ENCODE results near the gene KRT78.

Gene KRT78

DNA sequence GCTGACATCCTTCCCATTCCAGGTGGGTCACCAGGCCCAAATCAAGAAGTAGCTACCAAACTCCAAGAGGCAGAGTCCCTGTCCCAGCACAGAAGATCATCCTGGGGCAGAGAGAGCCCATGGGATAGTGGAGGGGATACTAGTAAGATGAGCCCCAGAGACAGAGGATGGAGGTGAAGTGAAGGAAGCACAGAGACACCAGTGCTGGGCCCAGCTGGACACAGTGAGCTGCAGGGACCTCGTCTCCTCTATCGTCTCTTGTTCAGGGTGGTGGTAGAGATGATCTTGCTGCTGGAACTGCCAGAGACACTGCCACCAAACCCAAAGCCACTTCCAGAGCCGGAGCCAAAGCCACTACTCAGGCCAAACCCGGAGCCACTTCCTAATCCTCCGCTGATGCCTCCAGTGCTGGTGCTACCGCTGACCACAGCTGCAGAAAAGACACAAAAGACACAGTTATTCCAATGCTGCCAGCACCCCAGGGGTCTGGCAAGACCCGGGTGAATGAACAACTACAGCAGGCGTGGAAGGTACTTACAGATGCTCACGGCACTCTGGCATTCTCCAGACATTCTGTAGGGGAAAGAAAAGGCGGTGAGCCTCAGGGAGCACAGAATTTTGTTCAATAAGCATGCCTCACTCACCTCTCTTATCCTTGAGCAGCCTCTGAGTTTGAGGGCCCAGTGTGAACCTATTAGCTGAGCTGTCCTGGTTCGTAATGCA lies 41.8 kb downstream of the KRT78 start:
- peaks cover 27% of the 10 kb centered on the region for H3K27me3 Mint-ChIP-seq
- H3K4me3 Mint-ChIP-seq = no peak overlapping the region
- ATAC-seq = no peak
- H3K27ac Mint-ChIP-seq = no peak overlapping the region
- no peaks in the 10 kb centered on the region for H3K36me3 Mint-ChIP-seq
- no peaks in the 10 kb centered on the region for H3K4me1 Mint-ChIP-seq
- no peaks in the 10 kb centered on the region for H3K9me3 Mint-ChIP-seq

DNA sequence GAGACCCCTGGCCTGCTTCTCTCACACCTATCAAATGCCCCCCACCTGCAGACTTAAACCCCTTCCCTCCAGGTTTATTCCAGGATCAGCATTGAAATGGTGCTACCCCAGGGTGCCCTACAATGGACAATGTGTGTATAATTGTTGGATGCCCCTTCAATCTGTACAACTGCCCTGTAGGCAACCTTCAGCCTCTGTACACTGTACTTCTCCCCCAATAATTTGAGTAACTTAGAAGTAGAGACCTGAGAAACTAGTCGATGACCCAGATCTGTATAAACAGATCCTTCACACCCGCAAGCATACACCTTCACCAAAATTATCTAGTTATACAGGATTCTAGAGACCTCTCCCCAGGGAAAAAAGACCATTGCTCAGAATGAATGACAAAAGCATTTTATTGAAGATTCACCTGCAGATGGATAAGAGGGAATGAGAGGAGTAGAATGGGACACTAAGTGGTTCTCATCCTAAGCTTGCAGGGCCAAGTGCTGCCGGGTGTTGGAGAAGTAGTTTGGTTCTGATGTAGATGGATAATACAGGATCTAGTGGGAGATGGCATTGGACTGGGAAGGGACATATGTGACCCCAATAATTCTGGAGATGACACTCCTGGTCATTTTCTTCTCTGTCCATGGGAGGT lies 42.5 kb downstream of the KRT78 start:
- Mint-ChIP-seq H3K27me3 (peaks cover 27% of the 10 kb centered on the region), H3K4me3 (no peak overlapping the region), H3K4me1 (no peaks in the 10 kb centered on the region), H3K9me3 (no peaks in the 10 kb centered on the region), H3K36me3 (no peaks in the 10 kb centered on the region), H3K27ac (no peak overlapping the region)
- no peak for ATAC-seq

DNA sequence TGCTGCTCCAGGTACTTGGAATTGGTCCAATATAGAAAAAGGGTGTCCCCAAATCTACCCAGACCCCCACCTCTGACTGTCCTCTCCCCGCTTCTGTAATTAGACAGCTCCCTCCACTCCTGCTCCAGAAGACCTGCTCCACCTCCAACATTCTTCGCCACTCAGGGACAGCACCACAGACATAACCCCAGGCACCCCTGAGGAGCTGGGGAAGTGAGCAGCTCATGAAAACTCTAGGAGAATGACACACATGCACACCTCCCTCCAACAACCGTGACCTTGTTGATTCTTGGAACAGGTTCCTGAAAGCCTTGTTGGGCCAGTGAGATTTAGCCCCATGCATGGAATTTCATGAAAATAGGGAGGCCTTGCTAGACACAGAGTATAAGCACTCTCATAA lies 43.1 kb downstream of the KRT78 start:
- no peak for ATAC-seq
- Mint-ChIP-seq H3K9me3 (no peaks in the 10 kb centered on the region), H3K4me1 (no peaks in the 10 kb centered on the region), H3K27me3 (peaks cover 27% of the 10 kb centered on the region), H3K4me3 (no peak overlapping the region), H3K36me3 (no peaks in the 10 kb centered on the region), H3K27ac (no peak overlapping the region)

DNA sequence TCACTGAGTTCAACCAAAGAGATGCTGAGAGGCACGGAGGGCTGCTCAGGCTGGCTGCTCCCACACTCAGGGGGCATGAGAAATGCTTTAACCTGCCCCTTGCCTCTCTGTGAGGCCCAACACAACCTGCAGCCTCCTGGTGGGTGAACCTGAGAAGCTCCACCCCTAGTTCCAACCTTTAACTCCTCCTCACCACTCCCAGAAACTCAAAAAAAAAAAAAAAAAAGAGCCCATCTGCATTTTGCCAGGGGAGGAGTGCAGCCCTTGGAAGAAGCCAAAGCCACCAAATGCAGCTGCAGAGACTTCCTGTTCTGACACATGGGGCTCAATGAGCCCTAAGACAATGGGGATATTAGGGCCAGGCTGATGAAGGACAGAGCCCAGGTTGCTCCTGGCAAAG lies 43.8 kb downstream of the KRT78 start:
- H3K27ac Mint-ChIP-seq = no peak overlapping the region
- H3K4me3 Mint-ChIP-seq = no peak overlapping the region
- ATAC-seq = no peak
- H3K36me3 Mint-ChIP-seq = no peaks in the 10 kb centered on the region
- H3K9me3 Mint-ChIP-seq = no peaks in the 10 kb centered on the region
- no peaks in the 10 kb centered on the region for H3K4me1 Mint-ChIP-seq
- peaks cover 27% of the 10 kb centered on the region for H3K27me3 Mint-ChIP-seq

DNA sequence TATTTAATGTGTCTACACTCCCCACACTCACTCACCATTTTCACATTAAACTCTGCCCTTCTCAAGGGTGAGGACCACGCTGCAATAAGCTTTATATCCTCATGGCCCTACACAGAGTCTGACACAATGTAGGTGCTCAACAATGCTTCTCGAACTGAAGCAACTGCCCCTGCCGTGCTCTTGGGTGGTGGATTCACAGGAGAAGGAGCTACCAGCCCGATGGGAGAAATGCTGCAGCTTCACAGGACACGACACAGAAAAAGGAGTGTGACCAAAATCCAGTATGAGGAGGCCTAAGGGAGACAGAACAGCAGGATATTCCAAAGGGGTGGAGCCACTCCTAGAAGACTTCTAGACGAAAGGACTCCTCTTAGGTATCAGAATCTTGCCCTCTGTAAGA lies 46.4 kb downstream of the KRT78 start:
- ATAC-seq = no peak
- H3K27ac Mint-ChIP-seq = no peak overlapping the region

DNA sequence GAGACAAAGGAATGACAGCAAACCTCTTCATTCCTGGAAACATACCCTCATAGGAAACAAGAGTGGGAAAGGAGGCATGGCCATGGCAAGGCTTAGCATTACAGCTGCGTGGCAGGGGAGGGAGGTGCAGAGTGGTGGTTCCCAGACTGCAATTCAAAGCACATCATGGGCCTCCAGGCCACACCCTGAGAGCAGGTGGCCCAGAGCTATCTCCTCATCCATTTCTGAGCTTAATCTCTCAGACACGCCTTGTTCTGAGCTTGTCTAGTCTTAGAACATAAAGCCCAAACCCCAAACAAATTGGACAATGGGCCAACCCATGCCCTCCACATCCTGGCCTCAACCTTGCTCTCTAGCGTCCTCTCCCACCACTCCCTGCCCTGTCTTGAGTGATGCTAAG lies 47.0 kb downstream of the KRT78 start:
- Mint-ChIP-seq H3K36me3 (no peaks in the 10 kb centered on the region), H3K4me3 (no peak overlapping the region), H3K4me1 (no peaks in the 10 kb centered on the region), H3K27ac (no peak overlapping the region), H3K27me3 (no peaks in the 10 kb centered on the region), H3K9me3 (no peaks in the 10 kb centered on the region)
- no peak for ATAC-seq

More for the DNA sequence above, 46.4 kb downstream of the KRT78 start:
- H3K36me3 Mint-ChIP-seq = no peaks in the 10 kb centered on the region
- no peaks in the 10 kb centered on the region for H3K9me3 Mint-ChIP-seq
- H3K4me1 Mint-ChIP-seq = no peaks in the 10 kb centered on the region
- peaks cover 6% of the 10 kb centered on the region for H3K27me3 Mint-ChIP-seq
- H3K4me3 Mint-ChIP-seq = no peak overlapping the region

DNA sequence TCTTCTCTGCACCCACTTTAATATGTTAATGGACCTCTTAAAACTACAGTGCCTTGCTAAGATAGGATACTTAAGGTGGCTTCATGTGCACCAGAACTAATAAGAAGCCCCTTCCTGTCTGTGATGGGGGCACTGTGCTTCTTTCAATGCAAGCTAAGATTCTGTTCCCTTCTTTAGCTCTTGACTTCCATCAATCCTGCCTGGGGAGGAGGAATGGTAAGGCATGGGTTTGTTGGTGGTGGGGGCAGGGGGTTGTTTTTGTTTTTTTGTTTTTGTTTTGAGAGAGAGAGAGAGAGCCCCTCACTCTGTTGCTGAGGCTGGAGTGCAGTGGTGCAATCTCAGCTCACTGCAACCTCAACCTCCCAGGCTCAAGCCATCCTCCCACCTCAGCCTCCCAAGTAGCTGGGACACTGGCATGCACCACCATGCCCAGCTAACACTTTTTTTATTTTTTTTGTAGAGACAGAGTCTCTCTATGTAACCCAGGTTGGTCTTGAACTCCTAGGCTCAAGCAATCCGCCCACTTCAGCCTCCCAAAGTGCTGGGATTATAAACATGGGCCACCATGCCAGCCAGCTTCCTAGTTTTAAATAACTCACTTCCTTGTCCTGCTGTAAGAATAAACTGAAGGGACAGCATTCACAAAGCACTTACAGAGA lies 48.4 kb downstream of the KRT78 start:
- ATAC-seq = no peak
- Mint-ChIP-seq H3K36me3 (no peaks in the 10 kb centered on the region), H3K9me3 (no peaks in the 10 kb centered on the region), H3K4me3 (no peak overlapping the region), H3K27me3 (peaks cover 8% of the 10 kb centered on the region), H3K4me1 (no peaks in the 10 kb centered on the region), H3K27ac (no peak overlapping the region)

DNA sequence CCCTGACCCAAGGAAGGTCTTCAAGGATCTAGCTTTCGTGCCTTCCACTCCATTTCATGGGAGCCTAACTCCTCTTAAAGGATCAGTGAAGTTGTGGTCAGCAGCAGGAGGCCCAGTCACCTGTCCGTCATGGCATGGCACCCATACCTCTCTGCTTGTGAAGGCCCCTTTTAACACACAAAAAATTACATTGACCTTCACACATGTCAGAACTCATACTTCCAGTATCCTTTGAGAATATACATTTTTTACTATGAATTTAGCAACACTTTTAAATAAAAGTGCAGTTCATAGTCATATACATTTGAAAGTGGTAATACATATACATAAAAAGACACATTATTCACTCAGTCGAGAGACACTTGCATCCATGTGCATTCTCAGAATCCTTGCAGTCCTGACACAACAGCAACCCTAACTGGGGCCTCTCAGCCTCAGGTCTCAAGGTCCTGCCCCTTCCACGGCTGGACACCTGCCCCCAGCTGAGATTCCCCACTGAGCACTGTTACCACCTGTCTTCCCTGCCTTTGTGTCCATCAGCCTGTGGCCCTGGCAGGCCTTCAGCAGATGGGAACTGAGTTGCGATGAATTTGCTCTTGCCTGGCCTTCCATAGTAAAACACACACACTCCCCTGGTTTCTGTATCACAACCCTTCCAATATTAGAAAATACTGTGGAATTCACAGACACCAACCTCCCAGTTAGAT lies 49.1 kb downstream of the KRT78 start:
- Mint-ChIP-seq H3K4me1 (no peaks in the 10 kb centered on the region), H3K36me3 (no peaks in the 10 kb centered on the region), H3K9me3 (no peaks in the 10 kb centered on the region), H3K4me3 (no peak overlapping the region), H3K27ac (no peak overlapping the region), H3K27me3 (peaks cover 16% of the 10 kb centered on the region)
- no peak for ATAC-seq

DNA sequence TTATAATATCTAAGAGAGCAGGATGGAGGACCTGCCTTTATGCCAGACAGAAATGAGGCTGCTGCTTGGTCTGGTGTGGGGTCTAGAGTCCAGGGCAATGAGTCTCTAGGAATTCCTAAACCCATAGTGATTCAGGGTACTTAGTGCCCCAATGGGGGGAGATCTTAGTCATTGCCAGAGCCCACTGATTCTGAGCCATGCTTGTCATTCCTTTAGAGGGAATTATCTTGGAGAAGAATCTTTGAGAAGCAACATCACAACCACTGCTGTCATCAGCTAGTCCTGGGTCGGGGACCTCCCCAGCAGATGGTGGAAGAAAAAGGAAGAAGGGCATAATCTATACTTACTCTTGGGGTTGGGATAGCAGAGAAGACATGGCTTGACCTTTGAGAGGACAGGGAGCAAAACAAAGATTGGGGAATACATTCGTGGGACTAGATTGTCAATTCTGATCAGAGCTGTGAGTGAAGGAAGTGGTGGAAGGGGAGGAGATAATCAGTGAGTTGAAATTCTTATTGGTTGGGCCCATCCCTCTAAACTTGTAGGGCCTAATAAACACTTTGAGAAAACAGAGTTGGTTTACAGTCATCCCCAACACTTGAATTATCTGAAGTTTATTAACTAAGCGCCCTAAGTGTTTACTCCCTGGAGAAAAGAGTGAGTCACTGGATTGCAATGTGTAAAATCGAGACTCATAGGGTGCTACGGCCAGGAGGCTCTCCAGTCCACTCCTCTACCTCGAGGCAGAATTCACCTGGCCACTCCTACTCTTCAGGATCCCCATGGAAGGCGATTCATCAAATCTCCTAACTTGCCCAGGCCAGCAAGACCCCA lies 49.9 kb downstream of the KRT78 start:
- H3K4me3 Mint-ChIP-seq = no peak overlapping the region
- no peaks in the 10 kb centered on the region for H3K4me1 Mint-ChIP-seq
- no peak overlapping the region for H3K27ac Mint-ChIP-seq
- H3K9me3 Mint-ChIP-seq = no peaks in the 10 kb centered on the region
- H3K36me3 Mint-ChIP-seq = no peaks in the 10 kb centered on the region
- peaks cover 23% of the 10 kb centered on the region for H3K27me3 Mint-ChIP-seq
- no peak for ATAC-seq

DNA sequence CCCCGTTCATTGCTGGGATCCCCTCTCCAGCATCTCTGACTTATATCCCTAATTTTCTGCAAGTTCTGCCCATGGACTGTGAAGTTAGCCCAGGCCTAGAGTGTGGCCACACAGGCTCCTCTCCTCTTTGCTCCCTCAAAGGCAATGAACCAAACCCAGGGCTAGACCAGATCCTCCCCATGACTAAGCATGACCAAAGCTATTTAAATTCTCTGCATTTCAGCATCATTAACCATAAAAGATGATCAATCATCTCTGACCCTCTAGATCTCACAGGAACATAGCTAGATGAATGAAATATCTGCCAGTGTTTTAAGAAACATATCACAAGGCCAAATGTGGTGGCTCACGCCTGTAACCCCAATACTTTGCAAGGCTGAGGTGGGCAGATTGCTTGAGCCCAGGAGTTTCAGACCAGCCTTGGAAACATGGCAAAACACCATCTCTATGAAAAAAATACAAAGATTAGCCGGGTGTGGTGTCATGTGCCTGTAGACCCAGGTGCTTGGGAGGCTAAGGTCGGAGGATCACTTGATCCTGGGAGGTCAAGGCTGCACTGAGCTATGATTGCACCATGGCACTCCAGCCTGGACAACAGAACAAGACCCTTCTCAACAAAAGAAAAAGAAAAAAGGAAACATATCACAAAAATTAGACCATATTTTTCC lies 50.7 kb downstream of the KRT78 start:
- Mint-ChIP-seq H3K36me3 (no peaks in the 10 kb centered on the region), H3K27ac (no peak overlapping the region)

DNA sequence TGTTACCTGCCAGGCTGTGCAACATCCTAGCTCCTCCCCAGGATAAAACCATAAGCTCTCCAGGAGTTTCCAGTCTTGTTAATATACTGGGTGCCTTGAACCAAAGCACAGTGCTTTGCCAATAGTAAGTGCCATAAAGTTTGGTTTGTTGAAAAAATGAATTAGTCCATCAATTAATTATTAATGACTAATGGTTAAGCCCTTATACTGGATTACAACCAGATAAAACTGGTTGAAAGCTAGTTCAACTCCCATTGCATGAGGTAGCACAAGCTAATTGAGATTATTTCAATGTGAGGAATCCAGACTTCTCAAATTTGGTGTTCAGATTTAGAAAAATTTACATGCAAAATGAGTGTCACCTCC lies 51.3 kb downstream of the KRT78 start:
- Mint-ChIP-seq H3K4me3 (no peak overlapping the region), H3K27me3 (peaks cover 30% of the 10 kb centered on the region), H3K27ac (no peak overlapping the region), H3K9me3 (no peaks in the 10 kb centered on the region), H3K4me1 (no peaks in the 10 kb centered on the region), H3K36me3 (no peaks in the 10 kb centered on the region)
- ATAC-seq = no peak

More for the DNA sequence above, 50.7 kb downstream of the KRT78 start:
- Mint-ChIP-seq H3K4me3 (no peak overlapping the region), H3K27me3 (peaks cover 30% of the 10 kb centered on the region), H3K9me3 (no peaks in the 10 kb centered on the region), H3K4me1 (no peaks in the 10 kb centered on the region)
- ATAC-seq = no peak

DNA sequence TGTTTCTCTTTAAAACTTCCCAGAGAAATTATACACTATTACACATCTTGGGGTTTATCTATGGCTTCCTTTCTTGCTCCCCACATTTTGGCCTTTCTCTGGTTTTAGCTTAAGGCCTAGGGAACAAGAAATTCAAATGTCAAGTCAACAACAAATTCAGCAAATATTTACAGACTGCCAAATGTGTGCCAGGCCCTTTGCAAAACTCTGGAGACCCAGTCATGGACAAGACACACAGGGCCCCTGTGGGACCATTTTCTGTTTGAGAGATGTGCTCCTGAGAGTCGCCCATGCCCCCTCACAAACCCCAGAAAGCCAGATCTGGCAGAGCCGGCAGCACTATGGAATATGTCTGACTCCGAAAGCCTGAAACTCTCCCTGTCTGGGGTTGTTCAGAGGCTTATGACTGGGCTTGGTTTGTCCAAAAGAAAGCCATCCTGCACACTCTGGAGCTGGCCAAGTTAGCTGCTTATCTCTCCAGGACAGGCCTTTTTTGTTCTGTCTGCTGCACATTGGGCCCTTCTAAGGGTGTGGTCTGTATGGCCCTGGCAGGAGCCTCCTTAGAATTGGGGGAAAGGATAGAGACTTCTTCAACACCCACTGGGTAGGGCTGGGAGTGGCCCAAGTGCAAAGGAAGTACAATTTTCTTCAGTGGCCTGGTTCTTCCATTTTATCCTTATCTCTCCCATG lies 51.8 kb downstream of the KRT78 start:
- Mint-ChIP-seq H3K4me3 (no peak overlapping the region), H3K27me3 (peaks cover 30% of the 10 kb centered on the region), H3K4me1 (no peaks in the 10 kb centered on the region), H3K9me3 (no peaks in the 10 kb centered on the region), H3K36me3 (no peaks in the 10 kb centered on the region), H3K27ac (no peak overlapping the region)
- no peak for ATAC-seq

DNA sequence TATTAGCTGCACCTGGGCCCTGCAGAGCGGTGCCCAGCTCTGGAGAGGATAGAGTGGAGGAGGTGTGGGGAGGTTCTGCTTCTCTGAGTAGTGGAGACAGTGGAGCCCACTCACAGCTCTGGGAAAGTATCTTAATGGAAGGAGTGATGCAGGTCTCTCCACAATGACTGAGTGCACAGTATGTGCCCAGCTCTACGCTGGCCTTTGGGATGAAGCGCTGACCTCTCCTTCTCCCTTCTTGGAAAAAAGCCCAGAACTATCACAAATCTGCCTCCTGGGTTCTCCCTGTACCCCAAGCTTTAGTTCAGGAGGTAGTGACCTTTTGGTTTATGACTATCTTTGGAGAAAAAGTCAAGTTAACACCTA lies 52.4 kb downstream of the KRT78 start:
- no peak for ATAC-seq
- H3K9me3 Mint-ChIP-seq = no peaks in the 10 kb centered on the region
- H3K27me3 Mint-ChIP-seq = peaks cover 30% of the 10 kb centered on the region
- H3K27ac Mint-ChIP-seq = no peak overlapping the region
- no peaks in the 10 kb centered on the region for H3K36me3 Mint-ChIP-seq
- H3K4me3 Mint-ChIP-seq = no peak overlapping the region
- H3K4me1 Mint-ChIP-seq = no peaks in the 10 kb centered on the region

Measured in stimulated activated memory B cell treated with anti-CD40 and anti-IgM and Interleukin-4, amounts not matched to agents 10 μg/mL and 1 μg/mL and 100 μg/mL, for 72 hours (primary cell).